ENCODE results near the gene TCP11.
"Not testable (repeated sequence)": the region's sequence is repeated elsewhere in the genome, so short reads cannot be mapped to it uniquely, and the experiment has no call there.

TCP11 gene

GRCh38 chr6:35142588-35143569 is 1.7 kb upstream of the TCP11 start:
- DNase-seq = peak; percentile 64 to 71

GRCh38 chr6:35140639-35141006 is 516 bp downstream of the TCP11 start:
- no peak for DNase-seq

- peak; percentile 57 to 71 for DNase-seq
Measured at GRCh38 chr6:35139924-35140638, 1.1 kb downstream of the TCP11 start.

GRCh38 chr6:35139470-35139869 is 1.7 kb downstream of the TCP11 start:
- DNase-seq = no peak

- not testable (repeated sequence) for DNase-seq
Measured at GRCh38 chr6:35138191-35138590, 2.9 kb downstream of the TCP11 start.

GRCh38 chr6:35136185-35136584 is 5.0 kb downstream of the TCP11 start:
- DNase-seq = no peak

GRCh38 chr6:35128496-35128895 is 12.6 kb downstream of the TCP11 start:
- DNase-seq = no peak

GRCh38 chr6:35128042-35128441 is 13.1 kb downstream of the TCP11 start:
- DNase-seq = no peak

- DNase-seq = no peak
Measured at GRCh38 chr6:35124356-35124755, 16.8 kb downstream of the TCP11 start.

- no peak for DNase-seq
Measured at GRCh38 chr6:35120746-35121145, 20.4 kb downstream of the TCP11 start.

- DNase-seq = no peak
Measured at GRCh38 chr6:35108309-35108885, 32.7 kb downstream of the TCP11 start.

- not testable (repeated sequence) for DNase-seq
Measured at GRCh38 chr6:35107761-35108160, 33.4 kb downstream of the TCP11 start.

GRCh38 chr6:35107208-35107607 is 33.9 kb downstream of the TCP11 start:
- not testable (repeated sequence) for DNase-seq

- DNase-seq = not testable (repeated sequence)
Measured at GRCh38 chr6:35106061-35106460, 35.1 kb downstream of the TCP11 start.

GRCh38 chr6:35105078-35105477 is 36.1 kb downstream of the TCP11 start:
- no peak for DNase-seq

- no peak for DNase-seq
Measured at GRCh38 chr6:35099116-35099515, 42.0 kb downstream of the TCP11 start.

GRCh38 chr6:35096129-35096862 is 44.8 kb downstream of the TCP11 start:
- DNase-seq = no peak

GRCh38 chr6:35094183-35094582 is 47.0 kb downstream of the TCP11 start:
- no peak for DNase-seq

- no peak for DNase-seq
Measured at GRCh38 chr6:35093783-35094182, 47.4 kb downstream of the TCP11 start.

- no peak for DNase-seq
Measured at GRCh38 chr6:35093118-35093445, 48.1 kb downstream of the TCP11 start.

- no peak for DNase-seq
Measured at GRCh38 chr6:35092362-35093117, 48.6 kb downstream of the TCP11 start.
